HEK293 (cell line): ENCODE measurements around the gene TNIK.

Source experiments
- CTCF ChIA-PET: fragments of 350-600 bp; formaldehyde crosslinking; extraction: SDS; loops from one replicate; lab custom pipeline; 2021; ENCODE audit warnings: antibody characterized with exemption; lab: Yijun Ruan, JAX
- POLR2A ChIA-PET: fragments of 300-600 bp; formaldehyde crosslinking; extraction: SDS; loops from one replicate; lab custom pipeline; 2020; ENCODE audit warnings: antibody characterized with exemption, inconsistent platforms; lab: Yijun Ruan, JAX
- H3K27ac ChIP-seq: fragments of 200-500 bp; sonication (Bioruptor generic); 2 replicates; pipeline ENCODE4 v1.5.1; 2014; ENCODE audit warnings: low read depth, low read length, control low read depth, inconsistent platforms; ENCODE audit errors: extremely low read depth
- H3K36me3 ChIP-seq, 2 experiments: fragments of 200-500 bp in 1 of 2; sonication (Bioruptor generic) in 1 of 2; 1 replicate in 1 of 2; 2 replicates in 1 of 2; pipeline ENCODE4 v1.5.1; 2014 to 2017; ENCODE audit warnings: inconsistent platforms in 2 of 2, low read length in 2 of 2; ENCODE audit not compliant: control insufficient read depth in 2 of 2, insufficient read depth in 1 of 2
- H3K4me1 ChIP-seq: fragments of 200-500 bp; sonication (Bioruptor generic); 2 replicates; pipeline ENCODE4 v1.5.1; 2014; ENCODE audit warnings: mild to moderate bottlenecking, low read length, inconsistent platforms; ENCODE audit not compliant: control insufficient read depth, insufficient read depth
- H3K4me3 ChIP-seq: 2 replicates; pipeline ENCODE4 v1.5.1; 2011; ENCODE audit warnings: low read depth, mild to moderate bottlenecking, control low read depth, low read length, moderate library complexity
- H3K9me3 ChIP-seq: fragments of 200-500 bp; sonication (Bioruptor generic); 2 replicates; pipeline ENCODE4 v1.5.1; 2014; ENCODE audit warnings: low read depth, low read length, inconsistent platforms; ENCODE audit not compliant: control insufficient read depth, insufficient read depth
- KLF8 ChIP-seq: fragments of 450-650 bp; formaldehyde crosslinking; IDR thresholded peaks from 2 replicates; pipeline ENCODE4 v1.5.1; 2016; ENCODE audit warnings: missing biosample characterization, missing genetic modification characterization
- SP2 ChIP-seq: fragments of 450-650 bp; formaldehyde crosslinking; IDR thresholded peaks from 2 replicates; pipeline ENCODE4 v1.5.1; 2016; ENCODE audit warnings: missing biosample characterization, missing genetic modification characterization
- YY2 ChIP-seq: fragments of 450-650 bp; formaldehyde crosslinking; IDR thresholded peaks from 2 replicates; pipeline ENCODE4 v1.5.1; 2016; ENCODE audit warnings: missing biosample characterization, missing genetic modification characterization
- ZBTB11 ChIP-seq: fragments of 450-650 bp; formaldehyde crosslinking; conservative IDR thresholded peaks from 2 replicates; pipeline ENCODE4 v1.5.1; 2016; ENCODE audit warnings: low read depth, missing biosample characterization, missing genetic modification characterization
- ZNF140 ChIP-seq: fragments of 450-650 bp; formaldehyde crosslinking; IDR thresholded peaks from 2 replicates; pipeline ENCODE4 v1.5.1; 2016; ENCODE audit warnings: missing biosample characterization, missing genetic modification characterization
- ZNF155 ChIP-seq: fragments of 450-650 bp; formaldehyde crosslinking; IDR thresholded peaks from 2 replicates; pipeline ENCODE4 v1.5.1; 2016; ENCODE audit warnings: missing biosample characterization, missing genetic modification characterization
- ZNF274 ChIP-seq, 2 experiments: fragments of 200-500 bp in 1 of 2; fragments of 450-650 bp in 1 of 2; sonication (Bioruptor generic) in 1 of 2; formaldehyde crosslinking in 1 of 2; IDR thresholded peaks; 2 replicates each; pipeline versions ENCODE4 v1.5.1 to v1.6.1; 2014 to 2016; ENCODE audit warnings: borderline replicate concordance in 1 of 2, inconsistent platforms in 1 of 2, low read length in 1 of 2, missing biosample characterization in 1 of 2, missing genetic modification characterization in 1 of 2
- ZNF280C ChIP-seq: fragments of 450-650 bp; formaldehyde crosslinking; IDR thresholded peaks from 2 replicates; pipeline ENCODE4 v1.5.1; 2016; ENCODE audit warnings: missing biosample characterization, missing genetic modification characterization
- ZNF350 ChIP-seq: fragments of 450-650 bp; formaldehyde crosslinking; IDR thresholded peaks from 2 replicates; pipeline ENCODE4 v1.5.0; 2017; ENCODE audit warnings: missing biosample characterization, mild to moderate bottlenecking, missing genetic modification characterization
- ZNF398 ChIP-seq: fragments of 450-650 bp; formaldehyde crosslinking; IDR thresholded peaks from 2 replicates; pipeline ENCODE4 v1.5.1; 2017; ENCODE audit warnings: missing biosample characterization, missing genetic modification characterization
- ZNF555 ChIP-seq: fragments of 450-650 bp; formaldehyde crosslinking; conservative IDR thresholded peaks from 2 replicates; pipeline ENCODE4 v1.5.1; 2017; ENCODE audit warnings: missing biosample characterization, mild to moderate bottlenecking, missing genetic modification characterization, inconsistent platforms
- ZNF623 ChIP-seq: fragments of 450-650 bp; formaldehyde crosslinking; IDR thresholded peaks from 2 replicates; pipeline ENCODE4 v1.5.1; 2016; ENCODE audit warnings: missing biosample characterization, missing genetic modification characterization
- ZNF645 ChIP-seq: fragments of 450-650 bp; formaldehyde crosslinking; IDR thresholded peaks from 2 replicates; pipeline ENCODE4; 2016; ENCODE audit warnings: missing biosample characterization, missing genetic modification characterization
- ZNF76 ChIP-seq: fragments of 450-650 bp; formaldehyde crosslinking; IDR thresholded peaks from 2 replicates; pipeline ENCODE4; 2016; ENCODE audit warnings: low read depth, missing biosample characterization, missing genetic modification characterization, borderline replicate concordance
- ZNF791 ChIP-seq: fragments of 450-650 bp; formaldehyde crosslinking; IDR thresholded peaks from 2 replicates; pipeline ENCODE4 v1.5.1; 2016; ENCODE audit warnings: missing biosample characterization, missing genetic modification characterization

Gene TNIK

GRCh38 chr3:171283848-171284222 is 176.4 kb downstream of the TNIK start:
- POLR2A ChIA-PET, result no interaction called here
- no peaks in the 10 kb centered on the region for H3K9me3 ChIP-seq
- no peak overlapping the region for H3K4me3 ChIP-seq

More at GRCh38 chr3:171283848-171284222, 176.4 kb downstream of the TNIK start:
- Histone ChIP-seq H3K36me3 (no peaks in the 10 kb centered on the region), H3K27ac (no peak overlapping the region), H3K4me1 (no peaks in the 10 kb centered on the region)
- CTCF ChIA-PET, result interaction anchor here (0.7 to 1.1 kb wide), 2 partner anchors 112 to 176 kb away, joined by 3 to 5 read pairs; partner anchors contain the start of gene TNIK
- TF ChIP-seq ZNF76 (tag by site-specific recombination) (no peak), ZNF555 (no peak), ZNF350 (no peak), ZNF274 (IDR thresholded peaks at IDR 0.05; ENCODE audit: low read length) (no peak), ZNF274 (tag by site-specific recombination; IDR thresholded peaks at IDR 0.05; ENCODE audit: borderline replicate concordance) (no peak), ZNF155 (tag by site-specific recombination) (no peak), ZNF623 (tag by site-specific recombination) (no peak), SP2 (no peak), ZNF645 (no peak), ZBTB11 (tag by site-specific recombination) (no peak), ZNF398 (tag by site-specific recombination) (no peak), KLF8 (no peak), ZNF791 (no peak), ZNF140 (tag by site-specific recombination) (no peak), ZNF280C (tag by site-specific recombination) (no peak), YY2 (tag by site-specific recombination) (no peak)
- TF ChIP-seq, all 188 proteins: peak for 0
